T-helper 1 cell treated with Interleukin-12 subunit alpha and Interleukin-12 subunit beta and Interleukin-4 antibody, amounts not matched to agents 30 ng/mL and 1 ng/mL, for 36 hours (primary cell): ENCODE results near the gene PTPN4. TPM values are rescaled to one million over a fixed set of nuclear protein-coding genes. Genes with fewer than 3 reads are reported as not detected.

Experiments used
- intact Hi-C: fragments of 100-400 bp; cut with micrococcal nuclease; formaldehyde crosslinking; loops from one replicate; pipeline ENCODE4 v1.15.1; 2024
- total RNA-seq: library from RNA; stranded (reverse); gene quantifications from 2 replicates; pipeline ENCODE4 v1.2.3, GENCODE V29; 2022

The PTPN4 gene
- total RNA-seq, 1 donor from 2014 or later: 47.6 TPM

DNA sequence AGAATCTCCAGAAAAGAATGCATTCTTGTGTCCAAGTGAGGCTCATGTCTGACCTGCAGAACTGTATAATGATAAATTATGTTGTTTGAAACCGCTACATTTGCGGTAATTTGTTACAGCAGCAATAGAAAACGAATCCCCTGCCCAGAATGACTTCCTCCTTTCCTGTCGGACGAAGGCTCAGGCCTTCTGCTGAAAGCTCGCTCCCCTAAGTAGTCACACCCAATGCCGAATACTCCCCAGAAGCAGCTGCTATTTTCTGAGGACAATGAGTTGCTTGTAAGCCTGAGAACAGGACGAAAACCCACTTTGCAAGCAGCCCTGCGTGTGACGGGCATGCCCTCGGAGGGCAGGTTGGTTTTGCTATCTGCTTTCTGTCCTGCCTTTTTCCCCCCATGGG lies 27.7 kb upstream of the PTPN4 start:
- intact Hi-C loops: no loop called here

DNA sequence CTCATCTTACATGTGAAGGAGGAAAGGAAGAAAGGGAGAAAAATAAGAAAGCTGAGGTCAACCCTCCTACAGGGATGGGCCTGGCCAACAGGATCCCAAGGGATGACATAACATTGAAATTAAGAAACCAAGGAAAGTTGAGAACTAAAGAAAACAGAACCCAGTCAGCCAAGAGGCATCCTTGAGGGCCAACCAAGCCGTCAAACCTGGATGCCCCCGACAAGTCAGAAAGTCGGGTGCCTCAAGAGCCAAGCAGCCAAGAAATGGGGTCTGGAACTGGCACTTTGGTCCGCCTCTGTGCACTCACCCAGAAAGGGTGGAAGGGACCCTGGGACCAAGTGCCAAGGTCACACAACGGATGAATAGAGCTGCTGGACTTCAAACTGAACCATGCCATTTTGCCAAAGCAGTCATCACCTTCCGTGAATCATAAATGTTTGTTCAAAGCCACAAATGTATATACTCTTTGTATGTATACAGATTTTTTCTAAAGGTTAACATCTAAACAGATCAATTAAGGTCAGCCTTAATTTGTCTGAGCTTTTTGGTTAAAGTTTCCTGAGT lies 27.0 kb upstream of the PTPN4 start:
- intact Hi-C loops: no loop called here

DNA sequence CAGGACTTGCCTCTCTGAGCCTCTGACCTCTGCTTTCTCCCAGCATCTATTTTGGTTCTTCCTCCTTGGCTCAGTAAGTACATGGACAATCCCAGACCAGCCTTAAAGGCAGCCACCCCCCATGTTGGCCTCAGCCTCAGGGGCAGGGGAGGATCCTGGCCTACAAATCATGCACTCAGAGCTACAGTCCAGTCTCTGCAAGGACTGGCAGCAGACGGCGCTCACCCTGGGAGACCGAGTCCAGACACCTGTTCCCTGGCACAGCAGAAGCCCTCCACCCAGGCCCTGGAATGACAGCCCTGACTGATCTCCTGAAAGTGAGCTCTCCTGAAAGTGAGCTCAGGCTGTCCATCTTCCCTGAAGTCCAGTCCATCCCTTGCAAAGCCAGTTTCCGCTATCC lies 25.7 kb upstream of the PTPN4 start:
- intact Hi-C loops: no loop called here

DNA sequence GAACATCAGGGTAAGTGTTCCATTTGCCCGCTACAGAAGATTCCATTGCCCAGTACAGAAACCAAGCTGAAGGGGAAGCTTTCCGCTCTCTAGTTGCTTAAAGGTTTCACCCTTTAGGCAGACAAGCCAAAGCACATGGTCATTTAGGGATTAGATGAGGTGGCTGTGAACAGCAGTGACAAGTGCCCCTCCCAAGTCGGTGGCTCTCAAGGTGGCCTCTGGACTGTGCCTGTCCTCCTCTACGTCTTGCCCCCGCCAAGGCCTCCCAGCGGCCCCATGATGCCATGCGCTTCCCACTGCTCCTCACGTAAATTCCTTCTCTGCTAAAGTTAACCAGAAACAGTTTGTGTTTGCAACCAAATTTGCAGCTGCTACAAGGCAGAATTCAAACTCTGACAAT lies 24.2 kb upstream of the PTPN4 start:
- intact Hi-C loops: no loop called here

DNA sequence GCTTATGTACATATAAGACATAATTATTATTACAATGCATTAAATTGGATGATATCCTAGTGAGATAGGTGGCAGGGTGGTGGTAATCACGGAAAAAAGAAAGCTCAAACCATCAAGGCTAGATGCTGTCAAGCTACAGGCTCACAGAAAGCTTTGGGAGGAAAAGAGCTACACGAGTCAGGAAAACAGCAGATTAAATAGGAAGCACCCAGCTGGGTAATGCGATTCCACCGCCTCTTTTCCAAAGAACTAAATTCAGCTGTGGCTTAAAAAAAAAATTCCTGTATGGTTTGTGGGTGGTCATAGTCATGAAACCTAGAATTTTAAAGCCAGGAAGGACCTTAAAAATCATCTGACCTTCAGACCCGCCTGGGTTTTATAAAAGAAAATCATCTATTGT lies 23.7 kb upstream of the PTPN4 start:
- intact Hi-C loops: no loop called here

DNA sequence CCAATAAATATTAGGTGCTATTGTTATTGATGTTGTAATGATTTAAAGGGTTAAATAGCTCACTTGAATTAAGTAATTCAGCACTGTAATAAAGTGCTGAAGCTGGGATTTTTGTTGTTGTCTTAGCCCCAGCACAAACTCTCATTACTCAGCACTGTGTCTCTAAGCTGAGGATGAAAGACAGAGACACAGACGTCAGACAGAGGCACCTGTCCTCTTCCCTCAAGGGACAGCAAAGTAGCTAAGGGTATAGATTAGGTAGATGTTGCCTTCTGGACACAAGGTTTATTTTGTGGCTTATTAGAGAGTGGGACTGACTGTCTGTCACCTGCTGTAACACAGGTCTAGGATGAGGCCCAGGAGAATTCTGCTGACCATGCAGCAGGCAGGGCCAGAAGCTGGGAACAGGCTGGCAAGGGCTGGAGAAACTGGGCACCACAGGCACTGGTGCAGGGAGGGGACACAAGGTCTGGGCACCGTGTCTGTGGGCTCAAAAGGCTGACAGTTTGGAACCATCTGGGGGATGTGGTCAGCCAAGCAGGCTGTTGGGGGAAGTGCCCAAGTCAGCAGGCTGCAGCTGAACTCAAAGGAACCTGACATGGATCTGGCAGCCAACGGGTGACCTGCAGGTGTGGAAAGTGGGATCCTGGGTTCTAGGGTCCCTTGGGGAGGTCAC lies 20.0 kb upstream of the PTPN4 start:
- intact Hi-C loops: no loop called here

DNA sequence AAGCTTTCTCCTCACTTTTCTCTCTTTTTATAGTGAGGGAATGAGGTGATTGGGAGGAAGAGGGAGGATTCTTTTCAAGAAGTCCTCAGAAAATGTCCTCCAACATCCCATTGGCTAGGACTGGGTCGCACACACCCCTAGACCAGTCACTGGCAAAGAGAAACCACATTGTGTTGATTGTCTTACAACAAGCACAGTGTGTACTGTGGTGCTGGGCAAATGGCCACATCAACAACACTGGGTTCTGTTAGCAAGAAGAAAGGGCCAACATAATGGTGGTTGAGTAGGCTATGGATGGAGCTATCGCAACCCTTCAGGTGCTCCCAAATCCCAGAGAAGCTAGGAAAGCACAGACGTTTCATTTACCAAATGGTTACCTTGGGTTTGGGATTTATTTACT lies 18.7 kb upstream of the PTPN4 start:
- intact Hi-C loops: no loop called here

DNA sequence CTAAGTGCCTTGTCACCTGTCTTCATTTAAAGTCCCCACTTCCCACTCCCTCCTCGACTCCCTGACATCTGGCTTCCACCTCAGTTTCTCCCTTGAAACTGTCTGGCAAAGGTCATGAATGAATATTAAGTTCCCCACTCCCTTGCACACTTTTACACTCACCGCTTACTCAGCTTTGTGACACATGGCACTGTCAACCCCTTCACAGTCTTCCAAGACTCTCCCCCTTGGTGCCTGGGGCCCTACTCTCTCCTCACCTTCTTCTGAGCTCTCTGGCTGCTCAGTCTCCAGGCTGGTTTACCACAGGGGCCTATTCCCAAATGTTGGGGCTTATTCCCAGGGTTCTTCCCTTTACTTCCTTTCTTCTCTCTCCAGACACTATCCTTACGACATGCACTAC lies 17.9 kb upstream of the PTPN4 start:
- intact Hi-C loops: no loop called here

DNA sequence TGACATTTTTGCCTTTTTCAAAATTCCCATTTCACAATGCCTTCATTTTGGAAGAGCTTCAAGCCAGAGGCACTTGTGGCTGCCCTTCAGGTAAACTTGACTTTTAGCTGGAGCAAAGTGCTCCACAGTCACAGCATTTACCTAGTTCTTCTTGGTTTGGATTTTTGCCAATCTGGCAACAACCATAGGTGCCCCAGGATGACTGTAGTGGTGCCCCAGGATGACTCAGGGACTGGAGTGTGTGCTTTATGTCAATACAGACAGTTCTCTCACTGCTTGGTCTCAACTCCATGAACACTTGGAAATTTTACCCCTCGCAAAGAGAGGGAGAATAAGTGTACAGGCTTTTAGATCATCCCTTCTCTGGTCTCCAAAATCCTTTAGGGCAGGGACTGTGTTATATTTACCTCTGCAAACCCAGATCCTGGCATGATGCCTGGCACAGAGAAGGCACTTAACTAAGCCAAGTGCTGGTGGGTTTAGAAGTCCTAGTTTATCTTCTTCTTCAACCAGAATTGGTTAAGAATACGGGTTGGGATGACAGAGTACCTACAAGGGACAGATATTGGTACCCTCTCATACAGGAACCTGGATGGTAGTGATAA lies 15.3 kb upstream of the PTPN4 start:
- intact Hi-C loops: no loop called here

DNA sequence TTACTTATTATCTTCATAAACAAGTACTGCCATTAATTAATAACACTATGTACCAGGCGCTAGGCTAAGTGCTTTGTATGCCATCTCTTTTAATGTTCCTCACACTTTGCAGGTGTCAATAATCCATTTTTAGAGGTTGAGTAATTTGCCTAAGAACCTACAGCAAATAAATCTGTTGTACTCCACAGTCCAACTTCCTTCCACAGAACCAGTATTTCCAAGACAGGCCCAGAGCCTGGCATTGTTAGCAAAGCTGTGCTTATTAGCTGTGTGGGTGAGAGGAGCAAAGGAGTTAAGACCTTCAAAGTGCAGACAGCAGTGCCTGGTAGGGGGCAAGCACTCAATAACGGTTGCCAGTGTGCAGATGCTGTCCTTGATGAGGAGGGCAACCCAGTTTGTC lies 14.2 kb upstream of the PTPN4 start:
- intact Hi-C loops: no loop called here

DNA sequence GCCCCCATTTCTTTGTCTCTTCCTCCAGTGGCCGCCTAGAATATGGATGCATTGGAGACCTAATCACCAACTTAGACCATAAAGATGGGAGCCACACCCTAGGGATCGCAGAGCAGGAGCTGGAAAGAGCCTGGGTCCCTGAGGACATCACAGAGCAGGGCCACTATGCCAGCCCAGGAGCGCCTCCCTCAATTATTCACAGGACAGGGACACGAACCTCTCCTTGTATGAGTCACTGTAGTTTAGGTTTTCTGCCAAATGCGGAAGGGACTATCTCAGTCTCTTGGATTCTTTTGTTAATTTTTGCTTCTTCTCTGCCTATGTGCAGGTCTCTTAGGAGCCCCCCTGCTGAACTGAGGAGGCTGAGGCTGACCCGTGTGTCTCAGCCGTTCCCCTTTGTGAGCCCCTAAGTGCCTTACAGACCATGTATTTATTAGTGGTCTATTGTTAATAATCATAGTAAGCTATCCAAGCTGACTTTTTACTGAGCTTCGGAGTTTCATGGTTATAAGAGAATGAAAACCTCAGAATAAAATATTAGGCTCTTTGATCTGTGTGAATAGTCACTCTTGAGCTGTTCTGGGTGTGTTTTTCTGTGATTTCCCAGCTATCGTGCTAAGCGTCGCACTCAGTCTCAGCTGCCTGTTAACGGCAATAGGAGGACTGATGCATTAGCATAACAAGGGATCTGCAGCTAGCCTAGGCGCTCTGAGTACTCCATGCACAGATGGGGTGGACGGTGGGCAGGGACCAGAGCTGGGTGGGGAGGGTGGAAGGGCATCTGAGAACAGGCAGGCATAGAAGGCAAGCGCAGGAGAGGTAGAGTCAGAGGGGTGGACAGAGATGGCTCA lies 12.7 kb upstream of the PTPN4 start:
- intact Hi-C loops: no loop called here

DNA sequence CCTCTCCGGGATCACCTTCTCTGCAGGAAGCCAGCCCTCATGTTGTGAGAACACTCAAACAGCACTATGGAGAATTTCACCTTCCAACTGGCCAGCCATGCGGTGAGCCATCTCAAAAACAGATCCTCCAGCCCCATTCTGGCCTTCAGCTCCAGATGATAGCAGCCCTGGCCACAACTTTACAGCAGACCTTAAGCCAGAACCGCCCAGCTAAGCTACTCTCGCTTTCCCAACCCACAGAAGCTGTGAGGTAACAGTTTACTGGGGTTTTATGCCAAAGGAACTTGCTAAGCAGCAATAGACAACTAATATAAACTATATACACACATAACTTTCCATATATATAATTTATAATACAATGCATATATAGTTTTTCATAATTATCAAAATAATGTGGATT lies 11.6 kb upstream of the PTPN4 start:
- intact Hi-C loops: no loop called here

DNA sequence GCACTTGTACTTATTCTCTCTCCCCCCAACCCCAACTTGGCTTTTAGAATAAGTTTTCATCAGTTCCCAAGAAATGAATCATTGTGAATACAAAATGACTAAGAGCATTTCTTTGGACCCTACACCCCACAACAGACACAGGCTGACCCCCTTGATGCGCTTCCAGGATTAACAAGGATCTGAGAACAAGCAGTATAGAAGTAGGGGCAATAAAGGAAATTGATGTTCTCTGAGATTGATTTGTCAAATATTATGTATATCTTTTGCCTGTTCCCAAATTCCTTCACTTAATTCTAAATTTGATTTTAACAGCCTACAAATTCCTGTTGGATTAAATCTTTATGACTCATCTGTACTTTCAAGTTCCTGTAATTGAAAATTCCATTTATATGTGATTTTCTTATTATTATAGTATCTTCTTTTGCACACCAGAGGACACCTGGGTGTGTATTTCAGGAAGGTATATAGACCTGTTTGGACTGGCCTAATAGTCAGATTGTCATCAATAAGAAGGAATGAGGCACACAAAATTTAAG lies 10.2 kb upstream of the PTPN4 start:
- intact Hi-C loops: no loop called here

DNA sequence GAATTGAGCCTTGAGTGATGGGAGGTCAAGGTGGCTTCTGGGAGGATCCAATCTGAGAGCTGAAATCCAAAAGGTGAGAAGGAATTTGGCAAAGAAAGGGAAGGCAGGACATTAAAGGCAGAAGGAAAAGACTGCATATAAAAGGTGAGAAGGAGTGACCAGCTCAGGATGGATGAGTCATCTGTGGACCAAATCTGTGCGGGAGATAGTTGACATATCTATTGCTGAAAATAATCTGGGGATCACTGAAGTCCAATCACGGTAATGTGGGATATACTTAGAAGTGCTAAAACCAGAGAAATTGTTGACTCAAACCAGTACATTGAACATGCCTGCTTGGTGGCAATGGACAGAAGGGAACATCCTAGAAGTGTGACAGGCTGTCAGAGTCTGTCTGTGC lies 8.0 kb upstream of the PTPN4 start:
- intact Hi-C loops: loop anchor here (2.0 kb wide), 1 partner anchor 473 kb away; no protein-coding TSS in a partner anchor

DNA sequence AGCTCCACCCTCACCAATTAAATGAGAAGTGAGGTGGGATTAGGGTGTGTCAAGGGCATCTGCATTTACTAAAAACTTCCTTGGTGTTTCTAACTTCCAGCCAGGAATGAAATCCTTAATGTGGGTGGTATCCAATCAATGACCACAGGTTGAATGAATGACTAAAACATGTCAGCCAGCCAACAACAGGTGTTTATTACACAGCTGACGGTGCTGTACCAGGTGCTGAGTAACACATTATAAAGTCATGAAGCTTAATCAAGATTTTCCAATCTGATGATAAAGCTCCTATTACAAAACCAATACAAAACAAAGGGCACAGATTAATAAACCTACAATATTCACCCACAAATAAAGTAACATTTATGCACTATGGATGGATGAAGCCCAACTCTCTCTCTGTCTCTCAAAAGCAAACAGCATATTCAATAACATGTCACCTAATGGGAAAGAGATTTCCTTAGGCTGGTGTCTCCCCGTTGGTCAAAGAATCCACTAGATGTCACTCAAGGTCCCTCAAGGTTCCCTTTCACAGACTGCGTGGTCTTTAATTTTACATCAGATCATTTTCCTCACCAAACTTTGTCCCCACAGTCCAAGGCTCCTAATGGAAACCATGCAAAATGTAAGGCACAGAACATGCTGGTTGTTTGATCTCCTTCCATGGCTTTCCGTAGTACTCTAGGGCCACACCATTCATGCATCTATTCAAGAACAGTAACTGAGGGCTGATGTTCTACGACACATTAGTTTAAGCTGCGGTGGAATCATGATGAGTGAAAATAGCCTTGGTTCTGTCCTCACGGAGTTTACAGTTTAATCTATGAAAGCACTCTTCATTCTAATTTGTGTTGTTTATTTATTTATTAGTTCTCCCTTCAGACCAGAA lies 6.4 kb upstream of the PTPN4 start:
- intact Hi-C loops: loop anchor here (1.0 to 2.0 kb wide), 6 partner anchors 73 to 927 kb away; no protein-coding TSS in a partner anchor

DNA sequence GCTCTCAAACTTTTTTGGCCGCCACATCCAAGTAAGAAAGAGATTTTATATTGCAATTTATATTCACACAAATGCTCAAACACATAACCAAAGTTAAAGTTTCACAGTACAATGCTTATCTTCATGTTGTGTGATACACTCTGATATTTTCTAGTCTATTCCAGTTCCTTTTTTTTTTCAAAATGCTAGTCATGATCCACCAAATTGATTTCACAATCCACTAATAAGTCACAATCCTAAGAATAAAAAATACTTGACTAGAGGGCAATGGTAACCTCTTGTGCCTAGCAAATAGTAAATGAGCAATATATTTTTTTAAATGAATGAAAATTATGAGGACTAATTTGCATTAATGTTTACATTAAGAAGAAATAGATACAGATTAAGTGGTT lies 5.8 kb upstream of the PTPN4 start:
- intact Hi-C loops: loop anchor here (1.0 to 2.0 kb wide), 6 partner anchors 72 to 926 kb away; no protein-coding TSS in a partner anchor

DNA sequence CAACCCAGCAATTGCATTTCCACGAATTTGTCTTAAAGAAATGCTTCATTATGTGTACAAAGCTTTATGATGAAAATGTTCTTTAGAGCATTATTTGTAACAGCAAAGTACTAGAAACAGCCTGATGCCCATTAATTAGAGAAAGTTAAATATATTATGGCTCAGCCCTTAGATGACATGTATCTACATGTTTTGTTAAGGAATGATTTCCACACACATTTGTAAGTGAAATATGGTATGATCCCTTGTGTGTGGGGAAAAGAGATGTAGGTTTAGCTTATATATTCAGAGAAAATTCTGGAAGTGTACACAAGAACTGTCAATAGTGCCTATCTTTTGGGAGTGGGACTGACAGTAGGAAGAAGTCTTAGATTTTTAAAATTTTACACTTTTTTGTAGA lies 3.8 kb upstream of the PTPN4 start:
- intact Hi-C loops: no loop called here

DNA sequence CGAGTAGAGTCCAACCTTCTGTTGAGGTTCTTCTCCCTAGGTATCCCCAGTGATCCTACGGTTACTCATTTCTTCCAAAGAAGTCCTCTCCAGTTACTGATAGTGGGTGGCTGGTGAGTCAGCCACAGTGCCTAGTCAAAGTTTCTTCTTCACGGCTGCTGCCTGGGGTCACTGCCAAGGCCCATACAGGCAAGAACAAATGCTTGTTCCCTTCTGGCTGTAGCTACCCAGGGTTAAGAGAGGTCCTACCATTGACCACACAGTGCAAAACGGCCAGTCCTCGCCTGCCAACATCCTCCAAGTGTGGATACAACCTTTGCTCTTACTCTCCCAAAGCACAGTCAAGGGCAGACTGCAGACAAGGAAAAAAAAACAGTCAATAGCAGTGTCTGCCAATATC lies 2.9 kb upstream of the PTPN4 start:
- intact Hi-C loops: no loop called here

DNA sequence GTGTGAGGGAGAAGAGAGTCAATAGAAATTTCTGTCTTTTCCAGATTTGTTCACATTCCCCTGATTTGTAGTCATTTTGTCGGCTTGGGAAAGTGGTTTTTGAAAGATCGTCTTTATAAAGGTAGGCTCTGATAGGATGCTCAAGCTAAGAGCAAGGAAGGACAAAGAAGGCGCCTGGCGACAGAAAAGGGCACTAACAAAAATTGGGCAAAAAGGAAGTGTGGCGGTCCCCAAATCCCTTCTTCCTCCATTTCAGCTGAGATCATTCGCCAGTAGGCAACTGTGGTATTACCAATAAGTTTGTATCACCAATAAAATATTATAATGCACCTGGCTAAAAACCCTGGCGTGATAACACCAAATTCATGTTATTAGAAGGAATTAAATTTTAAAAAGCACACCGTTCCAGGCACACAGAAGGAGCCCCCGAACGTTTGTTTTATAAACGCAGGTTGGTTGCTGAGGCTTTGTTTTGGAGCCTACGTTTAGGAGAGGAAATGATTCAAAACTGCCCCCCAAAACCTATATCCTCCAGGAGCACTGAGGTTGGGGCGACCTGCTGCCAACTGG lies 756 bp upstream of the PTPN4 start:
- intact Hi-C loops: loop anchor here (1.0 to 2.0 kb wide), 18 partner anchors 56 to 1978 kb away; partner anchors contain the start of genes C2orf76, DBI, DDX18 and EPB41L5

DNA sequence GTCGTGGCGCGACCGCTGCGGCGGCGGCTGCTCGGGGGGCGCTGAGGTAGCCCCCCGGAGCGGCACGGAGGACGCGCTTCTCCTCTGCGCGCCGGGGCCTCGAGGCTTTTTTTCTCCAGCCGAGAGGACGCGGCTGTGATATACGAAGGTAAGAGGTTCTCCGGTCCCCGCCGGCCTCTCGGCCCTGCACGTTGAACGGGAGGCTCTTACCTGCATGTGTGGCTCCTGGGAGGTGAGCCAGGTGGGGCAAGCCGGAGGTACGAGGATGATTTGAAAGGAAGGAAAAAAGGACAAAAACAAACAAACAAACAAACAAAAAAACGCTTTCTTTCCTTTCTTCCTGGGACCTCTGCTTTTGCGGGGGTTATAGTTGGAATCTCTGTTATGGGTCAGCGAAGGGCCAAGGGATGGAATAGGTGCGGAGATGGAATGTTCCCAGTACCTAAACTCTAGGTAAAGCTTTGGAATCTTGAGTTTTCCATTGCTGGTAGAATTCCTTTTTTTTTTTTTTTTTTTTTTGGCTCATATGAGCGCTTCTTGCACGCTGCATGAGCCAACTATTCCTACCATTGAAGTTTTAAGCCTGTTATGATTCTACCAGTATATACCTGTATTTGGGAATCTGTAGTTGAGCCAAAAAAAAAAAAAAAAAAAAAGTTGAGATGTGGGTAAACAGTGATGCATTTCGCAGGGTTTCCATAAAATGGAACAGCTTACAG lies 674 bp downstream of the PTPN4 start:
- intact Hi-C loops: no loop called here
